HepG2 (cell line): ENCODE results near the gene DACT2. TPM values are rescaled to one million over a fixed set of nuclear protein-coding genes. Genes with fewer than 3 reads are reported as not detected.
A peak's percentile ranks its signal among the peaks of the same experiment; 100 is the strongest.

Experiments used
- ATAC-seq: fragments of 200-7000 bp; cut with Tn5 transposase; 3 replicates; pipeline ENCODE4 v1.9.1; 2020; ENCODE audit warnings: mild to moderate bottlenecking, moderate library complexity
- BruUV-seq: library from RNA; stranded (reverse); fragments of 400-500 nt; replicated peaks from 2 replicates; lab custom pipeline; 2021; lab: Mats Ljungman, UMichigan
- CTCF ChIA-PET: fragments of 300-600 bp; formaldehyde crosslinking; extraction: SDS; loops from one replicate; lab custom pipeline; 2021; ENCODE audit warnings: low total read pairs, inconsistent platforms, low intra/inter-chr PET ratio; lab: Yijun Ruan, JAX
- POLR2A ChIA-PET: fragments of 350-600 bp; sonication (Branson Sonifier 250); formaldehyde crosslinking; loops from one replicate; lab custom pipeline; 2020; ENCODE audit warnings: antibody characterized with exemption, inconsistent platforms; lab: Yijun Ruan, JAX
- DNase-seq: peaks from one replicate; pipeline ENCODE4 v3.0.0-alpha.2; 2015; ENCODE audit warnings: low spot score
- FAIRE-seq: peaks from 3 replicates; lab custom pipeline; 2011; peaks lifted over from hg19 to GRCh38; lab: Jason Lieb, UNC
- H2AFZ ChIP-seq: one replicate; pipeline ENCODE4 v1.6.1; 2011; ENCODE audit warnings: low read length, inconsistent platforms
- H3K27ac ChIP-seq: fragments of 300-600 bp; 3 replicates; pipeline ENCODE4 v1.8.0; 2011; ENCODE audit warnings: mixed run types, mild to moderate bottlenecking, mixed read lengths, low read length, inconsistent platforms; ENCODE audit not compliant: insufficient read depth; ENCODE audit errors: extremely low read length
- H3K27me3 ChIP-seq, 2 experiments: fragments of 200-600 bp in 1 of 2; 2 replicates in 1 of 2; 3 replicates in 1 of 2; pipeline versions ENCODE4 v1.6.0 to v1.8.0; 2011; ENCODE audit warnings: low read length in 2 of 2, mild to moderate bottlenecking in 2 of 2, moderate library complexity in 2 of 2, inconsistent platforms in 1 of 2; ENCODE audit not compliant: insufficient read depth in 2 of 2, control insufficient read depth in 1 of 2
- H3K36me3 ChIP-seq, 2 experiments: fragments of 200-600 bp in 1 of 2; replicated peaks in 1 of 2; 2 replicates in 1 of 2; 3 replicates in 1 of 2; pipeline versions ENCODE4 v1.5.1 to v1.8.0; 2011; ENCODE audit warnings: low read length in 2 of 2, inconsistent platforms in 1 of 2; ENCODE audit not compliant: insufficient read depth in 2 of 2, control insufficient read depth in 1 of 2
- H3K4me1 ChIP-seq: 2 replicates; pipeline ENCODE4 v1.5.1; 2012; ENCODE audit warnings: low read length, inconsistent platforms; ENCODE audit not compliant: insufficient read depth
- H3K4me2 ChIP-seq: 2 replicates; pipeline ENCODE4 v1.6.0; 2011; ENCODE audit warnings: low read depth, low read length, inconsistent platforms
- H3K4me3 ChIP-seq, 3 experiments: fragments of 200-600 bp in 1 of 3; sonication (generic), shearing (Covaris generic) in 1 of 3; replicated peaks in 1 of 3; 2 replicates each; pipeline ENCODE4 v1.5.1; 2011 to 2016; ENCODE audit warnings: low read length in 3 of 3, inconsistent platforms in 2 of 3, low read depth in 2 of 3, mild to moderate bottlenecking in 2 of 3, control low read depth in 1 of 3, mixed read lengths in 1 of 3; ENCODE audit not compliant: insufficient read depth in 1 of 3
- H3K79me2 ChIP-seq: one replicate; pipeline ENCODE4 v1.6.1; 2011; ENCODE audit warnings: low read length, inconsistent platforms; ENCODE audit not compliant: insufficient read depth
- H3K9ac ChIP-seq: 2 replicates; pipeline ENCODE4 v1.6.0; 2011; ENCODE audit warnings: mild to moderate bottlenecking, low read depth, low read length, inconsistent platforms; ENCODE audit not compliant: insufficient read depth
- H3K9me3 ChIP-seq: 2 replicates; pipeline ENCODE4 v1.5.1; 2012; ENCODE audit warnings: mild to moderate bottlenecking, low read length
- H4K20me1 ChIP-seq: 2 replicates; pipeline ENCODE4 v1.6.0; 2011; ENCODE audit warnings: inconsistent platforms, mild to moderate bottlenecking, low read length, moderate library complexity; ENCODE audit not compliant: insufficient read depth
- PAXIP1 ChIP-seq: sonication (generic); formaldehyde crosslinking; conservative IDR thresholded peaks from 2 replicates; pipeline ENCODE4 v1.4.0; 2020; ENCODE audit warnings: mild to moderate bottlenecking, missing genetic modification reagents, moderate library complexity
- PITX1 ChIP-seq: sonication (generic); formaldehyde crosslinking; IDR thresholded peaks from 2 replicates; pipeline ENCODE4 v1.5.1; 2020; ENCODE audit warnings: mild to moderate bottlenecking, missing genetic modification reagents
- PREB ChIP-seq: sonication (generic); formaldehyde crosslinking; IDR thresholded peaks from 2 replicates; pipeline ENCODE4 v1.4.0; 2020; ENCODE audit warnings: missing genetic modification reagents
- REST ChIP-seq, 2 experiments: IDR thresholded peaks; 2 replicates each; pipeline ENCODE4 v1.6.1; 2011 to 2012; ENCODE audit warnings: low read length in 2 of 2, borderline replicate concordance in 1 of 2, low read depth in 1 of 2, mild to moderate bottlenecking in 1 of 2, moderate library complexity in 1 of 2
- ZBTB33 ChIP-seq: sonication (generic); formaldehyde crosslinking; IDR thresholded peaks from 2 replicates; pipeline ENCODE4 v1.4.0; 2020; ENCODE audit warnings: missing genetic modification reagents
- ZHX1 ChIP-seq: sonication (generic); formaldehyde crosslinking; IDR thresholded peaks from 2 replicates; pipeline ENCODE4 v1.8.1; 2022; ENCODE audit warnings: low read depth, mild to moderate bottlenecking, missing genetic modification reagents
- ZNF562 ChIP-seq: sonication (generic); formaldehyde crosslinking; IDR thresholded peaks from 2 replicates; pipeline ENCODE4 v1.8.0; 2022; ENCODE audit warnings: missing genetic modification reagents, borderline replicate concordance
- ZNF644 ChIP-seq: IDR thresholded peaks from 2 replicates; pipeline ENCODE4 v1.6.1; 2016; ENCODE audit warnings: low read depth
- WGBS: methylation state at CpG from one replicate; pipeline ENCODE4 v1.1.6; 2017; ENCODE audit warnings: low lambda C conversion rate; 5-methylcytosine and 5-hydroxymethylcytosine counted together
- in situ Hi-C: cut with HindIII; loops from 2 replicates; pipeline ENCODE4 v1.10.0; 2017; ENCODE audit warnings: low pct_unique_long_range_greater_than_20kb; ENCODE audit not compliant: extremely low pct_ligation_motif_present
- intact Hi-C: fragments of 100-400 bp; cut with micrococcal nuclease; formaldehyde crosslinking; loops from one replicate; pipeline ENCODE4 v1.10.0; 2022; ENCODE audit not compliant: unreplicated experiment
- polyA plus RNA-seq, 8 experiments: library from polyadenylated mRNA; depleted of rRNA in 3 of 8; stranded (reverse) in 7 of 8; unstranded in 1 of 8; fragments of >200 nt; fragmentation: Illumina TruSeq in 4 of 8; extraction: Trizol in 4 of 8; gene quantifications; 2 replicates each; pipeline versions ENCODE4 v1.2.1 to v1.2.3, GENCODE V29; 2011 to 2016; ENCODE audit warnings: low read depth in 4 of 8, missing spikeins in 1 of 8, mixed read lengths in 1 of 8; ENCODE audit not compliant: insufficient read depth in 1 of 8
- total RNA-seq, 5 experiments: library from RNA; depleted of rRNA; stranded (reverse); fragments of >200 nt; fragmentation: Illumina TruSeq; extraction: Trizol; gene quantifications; 2 replicates each; pipeline ENCODE4 v1.2.3, GENCODE V29; 2016; ENCODE audit warnings: low read depth in 1 of 5

Gene DACT2
- total and polyA plus RNA-seq, 2 of the 13 experiments (the other 11 are each of a cell fraction or from before 2014, with no cell fraction given), result 0.15 TPM; not detected in 1

- H3K27me3 ChIP-seq, result no peaks in the 10 kb centered on the region
- H3K4me3 ChIP-seq, result no peak overlapping the region
- peaks cover 44% of the 10 kb centered on the region for H3K4me1 ChIP-seq
- FAIRE-seq (no peak), DNase-seq (no peak), ATAC-seq (peak; percentile 9; the same call in 2 of the 3 replicates)
- H2AFZ ChIP-seq, result no peak overlapping the region
- no peaks in the 10 kb centered on the region for H3K9me3 ChIP-seq
- in situ Hi-C loops (no loop called here), intact Hi-C loops (no loop called here)
- H4K20me1 ChIP-seq, result no peaks in the 10 kb centered on the region
- ChIA-PET POLR2A (interaction anchor here (1.2 kb wide), 1 partner anchor 9 kb away, joined by 5 read pairs; no protein-coding TSS in a partner anchor), CTCF (no interaction called here)
- no TSS peak for BruUV-seq
- WGBS, result 77% methylated on average over 7 of the region's 10 CpGs
- TF ChIP-seq ZNF562 (CRISPR knock-in tag) (no peak), REST (IDR thresholded peaks at IDR 0.05; ENCODE audit: borderline replicate concordance in 1 of 2, low read depth in 1 of 2, low read length in 2 of 2) (peak in 1 of 2 experiments; percentile 1; a peak in 1 of 4 replicates), PREB (CRISPR knock-in tag) (no peak), ZNF644 (CRISPR knock-in tag) (no peak), PAXIP1 (no peak), ZBTB33 (CRISPR knock-in tag) (peak; percentile 64), ZHX1 (CRISPR knock-in tag) (no peak), PITX1 (CRISPR knock-in tag) (no peak)
- no peaks in the 10 kb centered on the region for H3K79me2 ChIP-seq
- no peak overlapping the region for H3K27ac ChIP-seq
- no peak overlapping the region for H3K9ac ChIP-seq
- H3K4me2 ChIP-seq, result no peak overlapping the region
- H3K36me3 ChIP-seq, result no peaks in the 10 kb centered on the region
These were observed 8.6 kb downstream of the DACT2 start for GRCh38 chr6:168310945-168311344.
